HEK293 (cell line): ENCODE data around the gene STEAP1B.
"Not testable (repeated sequence)": the region's sequence is repeated elsewhere in the genome, so short reads cannot be mapped to it uniquely, and the experiment has no call there.

Source experiments
- CTCF ChIP-seq: fragments of 450-650 bp; formaldehyde crosslinking; IDR thresholded peaks from 2 replicates; pipeline ENCODE4 v1.5.1; 2016; ENCODE audit warnings: missing biosample characterization, missing genetic modification characterization
- GLIS2 ChIP-seq: fragments of 450-650 bp; formaldehyde crosslinking; IDR thresholded peaks from 2 replicates; pipeline ENCODE4 v1.5.1; 2016; ENCODE audit warnings: missing biosample characterization, missing genetic modification characterization
- SP2 ChIP-seq: fragments of 450-650 bp; formaldehyde crosslinking; IDR thresholded peaks from 2 replicates; pipeline ENCODE4 v1.5.1; 2016; ENCODE audit warnings: missing biosample characterization, missing genetic modification characterization
- YY1 ChIP-seq: fragments of 450-650 bp; formaldehyde crosslinking; IDR thresholded peaks from 2 replicates; pipeline ENCODE4 v1.5.1; 2018; ENCODE audit warnings: missing biosample characterization, missing genetic modification characterization
- ZNF133 ChIP-seq: fragments of 450-650 bp; formaldehyde crosslinking; IDR thresholded peaks from 2 replicates; pipeline ENCODE4 v1.5.1; 2016; ENCODE audit warnings: missing biosample characterization, missing genetic modification characterization
- ZNF660 ChIP-seq: fragments of 450-650 bp; IDR thresholded peaks from 2 replicates; pipeline ENCODE4 v1.5.1; 2018; ENCODE audit warnings: missing biosample characterization, mild to moderate bottlenecking, missing genetic modification characterization
- ZNF785 ChIP-seq: fragments of 450-650 bp; formaldehyde crosslinking; IDR thresholded peaks from 2 replicates; pipeline ENCODE4 v1.5.1; 2016; ENCODE audit warnings: missing biosample characterization, missing genetic modification characterization
- TF ChIP-seq, protein P1 (sequence below): fragments of 450-650 bp; formaldehyde crosslinking; optimal IDR thresholded peaks from 2 replicates; pipeline ENCODE3; 2016; ENCODE audit warnings: missing biosample characterization, mild to moderate bottlenecking, missing genetic modification characterization
- TF ChIP-seq, protein P2 (sequence below): fragments of 450-650 bp; IDR thresholded peaks from 2 replicates; pipeline ENCODE4 v1.5.1; 2018; ENCODE audit warnings: missing biosample characterization, missing genetic modification characterization
- TF ChIP-seq, protein P3 (sequence below): fragments of 450-650 bp; formaldehyde crosslinking; IDR thresholded peaks from 2 replicates; pipeline ENCODE4 v1.5.1; 2016; ENCODE audit warnings: missing biosample characterization, missing genetic modification characterization, low read depth

GRCh38 chr7:22507320-22507719 lies 7.3 kb upstream of the STEAP1B start:
- not testable (repeated sequence) for TF ChIP-seq ZNF133 (tag by site-specific recombination); YY1 (tag by site-specific recombination); CTCF (tag by site-specific recombination); ZNF660 (tag by site-specific recombination); SP2 (tag by site-specific recombination); GLIS2 (tag by site-specific recombination); ZNF785
- TF ChIP-seq, protein P1, sequence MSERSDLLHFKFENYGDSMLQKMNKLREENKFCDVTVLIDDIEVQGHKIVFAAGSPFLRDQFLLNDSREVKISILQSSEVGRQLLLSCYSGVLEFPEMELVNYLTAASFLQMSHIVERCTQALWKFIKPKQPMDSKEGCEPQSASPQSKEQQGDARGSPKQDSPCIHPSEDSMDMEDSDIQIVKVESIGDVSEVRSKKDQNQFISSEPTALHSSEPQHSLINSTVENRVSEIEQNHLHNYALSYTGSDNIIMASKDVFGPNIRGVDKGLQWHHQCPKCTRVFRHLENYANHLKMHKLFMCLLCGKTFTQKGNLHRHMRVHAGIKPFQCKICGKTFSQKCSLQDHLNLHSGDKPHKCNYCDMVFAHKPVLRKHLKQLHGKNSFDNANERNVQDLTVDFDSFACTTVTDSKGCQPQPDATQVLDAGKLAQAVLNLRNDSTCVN (tag by site-specific recombination) = not testable (repeated sequence)
- TF ChIP-seq, protein P2, sequence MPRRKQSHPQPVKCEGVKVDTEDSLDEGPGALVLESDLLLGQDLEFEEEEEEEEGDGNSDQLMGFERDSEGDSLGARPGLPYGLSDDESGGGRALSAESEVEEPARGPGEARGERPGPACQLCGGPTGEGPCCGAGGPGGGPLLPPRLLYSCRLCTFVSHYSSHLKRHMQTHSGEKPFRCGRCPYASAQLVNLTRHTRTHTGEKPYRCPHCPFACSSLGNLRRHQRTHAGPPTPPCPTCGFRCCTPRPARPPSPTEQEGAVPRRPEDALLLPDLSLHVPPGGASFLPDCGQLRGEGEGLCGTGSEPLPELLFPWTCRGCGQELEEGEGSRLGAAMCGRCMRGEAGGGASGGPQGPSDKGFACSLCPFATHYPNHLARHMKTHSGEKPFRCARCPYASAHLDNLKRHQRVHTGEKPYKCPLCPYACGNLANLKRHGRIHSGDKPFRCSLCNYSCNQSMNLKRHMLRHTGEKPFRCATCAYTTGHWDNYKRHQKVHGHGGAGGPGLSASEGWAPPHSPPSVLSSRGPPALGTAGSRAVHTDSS (tag by site-specific recombination) = not testable (repeated sequence)
- TF ChIP-seq, protein P3, sequence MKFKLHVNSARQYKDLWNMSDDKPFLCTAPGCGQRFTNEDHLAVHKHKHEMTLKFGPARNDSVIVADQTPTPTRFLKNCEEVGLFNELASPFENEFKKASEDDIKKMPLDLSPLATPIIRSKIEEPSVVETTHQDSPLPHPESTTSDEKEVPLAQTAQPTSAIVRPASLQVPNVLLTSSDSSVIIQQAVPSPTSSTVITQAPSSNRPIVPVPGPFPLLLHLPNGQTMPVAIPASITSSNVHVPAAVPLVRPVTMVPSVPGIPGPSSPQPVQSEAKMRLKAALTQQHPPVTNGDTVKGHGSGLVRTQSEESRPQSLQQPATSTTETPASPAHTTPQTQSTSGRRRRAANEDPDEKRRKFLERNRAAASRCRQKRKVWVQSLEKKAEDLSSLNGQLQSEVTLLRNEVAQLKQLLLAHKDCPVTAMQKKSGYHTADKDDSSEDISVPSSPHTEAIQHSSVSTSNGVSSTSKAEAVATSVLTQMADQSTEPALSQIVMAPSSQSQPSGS = not testable (repeated sequence)
